ENCODE results near the gene EIPR1.

- TF ChIP-seq, protein P1, sequence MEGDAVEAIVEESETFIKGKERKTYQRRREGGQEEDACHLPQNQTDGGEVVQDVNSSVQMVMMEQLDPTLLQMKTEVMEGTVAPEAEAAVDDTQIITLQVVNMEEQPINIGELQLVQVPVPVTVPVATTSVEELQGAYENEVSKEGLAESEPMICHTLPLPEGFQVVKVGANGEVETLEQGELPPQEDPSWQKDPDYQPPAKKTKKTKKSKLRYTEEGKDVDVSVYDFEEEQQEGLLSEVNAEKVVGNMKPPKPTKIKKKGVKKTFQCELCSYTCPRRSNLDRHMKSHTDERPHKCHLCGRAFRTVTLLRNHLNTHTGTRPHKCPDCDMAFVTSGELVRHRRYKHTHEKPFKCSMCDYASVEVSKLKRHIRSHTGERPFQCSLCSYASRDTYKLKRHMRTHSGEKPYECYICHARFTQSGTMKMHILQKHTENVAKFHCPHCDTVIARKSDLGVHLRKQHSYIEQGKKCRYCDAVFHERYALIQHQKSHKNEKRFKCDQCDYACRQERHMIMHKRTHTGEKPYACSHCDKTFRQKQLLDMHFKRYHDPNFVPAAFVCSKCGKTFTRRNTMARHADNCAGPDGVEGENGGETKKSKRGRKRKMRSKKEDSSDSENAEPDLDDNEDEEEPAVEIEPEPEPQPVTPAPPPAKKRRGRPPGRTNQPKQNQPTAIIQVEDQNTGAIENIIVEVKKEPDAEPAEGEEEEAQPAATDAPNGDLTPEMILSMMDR (IDR thresholded peaks at IDR 0.05) = no peak
- TF ChIP-seq POLR2A (IDR thresholded peaks at IDR 0.05; ENCODE audit: low read depth) (no peak), EP300 (IDR thresholded peaks at IDR 0.05) (no peak), POLR2AphosphoS5 (IDR thresholded peaks at IDR 0.05) (no peak)
Observed at GRCh38 chr2:3146772-3147650, 230.6 kb downstream of the EIPR1 start.

Measured in esophagus muscularis mucosa (tissue), 4 donors.